HG02852 (cell line): Measurements from ENCODE around the gene PRXL2C.
A peak's percentile ranks its signal among the peaks of the same experiment; 100 is the strongest.
"Not testable (repeated sequence)": the region's sequence is repeated elsewhere in the genome, so short reads cannot be mapped to it uniquely, and the experiment has no call there.

Experiments used
- ATAC-seq: cut with Tn5 transposase; IDR thresholded peaks from one replicate; pipeline ENCODE4 v1.9.1; 2021; ENCODE audit warnings: mild to moderate bottlenecking, moderate library complexity; ENCODE audit not compliant: unreplicated experiment

The PRXL2C gene, protein sequence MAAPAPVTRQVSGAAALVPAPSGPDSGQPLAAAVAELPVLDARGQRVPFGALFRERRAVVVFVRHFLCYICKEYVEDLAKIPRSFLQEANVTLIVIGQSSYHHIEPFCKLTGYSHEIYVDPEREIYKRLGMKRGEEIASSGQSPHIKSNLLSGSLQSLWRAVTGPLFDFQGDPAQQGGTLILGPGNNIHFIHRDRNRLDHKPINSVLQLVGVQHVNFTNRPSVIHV

GRCh38 chr9:96655198-96655851, at the start of gene PRXL2C:
Gene PRXL2C, minus strand, starts transcription at chr9:96655317. Its CDS starts 36 bp downstream, at chr9:96655281.
- peak; percentile 78 for ATAC-seq

DNA sequence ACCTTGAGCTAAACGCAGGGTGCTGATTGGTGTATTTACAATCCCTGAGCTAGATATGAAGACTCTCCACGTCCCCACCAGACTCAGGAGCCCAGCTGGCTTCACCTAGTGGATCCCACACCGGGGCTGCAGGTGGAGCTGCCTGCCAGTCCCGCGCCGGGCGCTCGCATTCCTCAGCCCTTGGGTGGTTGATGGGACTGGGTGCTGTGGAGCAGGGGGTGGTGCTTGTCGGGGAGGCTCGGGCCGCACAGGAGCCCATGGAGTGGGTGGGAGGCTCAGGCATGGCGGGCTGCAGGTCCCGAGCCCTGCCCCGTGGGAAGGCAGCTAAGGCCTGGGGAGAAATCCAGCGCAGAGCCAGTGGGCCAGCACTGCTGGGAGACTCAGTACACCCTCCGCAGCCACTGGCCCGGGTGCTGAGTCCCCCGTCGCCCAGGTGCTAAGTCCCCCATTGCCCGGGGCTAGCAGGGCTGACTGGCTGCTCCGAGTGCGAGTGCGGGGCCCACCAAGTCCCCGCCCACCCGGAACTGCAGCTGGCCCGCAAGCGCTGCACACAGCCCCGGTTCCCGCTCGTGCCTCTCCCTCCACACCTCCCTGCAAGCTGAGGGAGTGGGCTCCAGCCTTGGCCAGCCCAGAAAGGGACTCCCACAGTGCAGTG, 45.7 kb upstream of the PRXL2C start:
- ATAC-seq: not testable (repeated sequence)

DNA sequence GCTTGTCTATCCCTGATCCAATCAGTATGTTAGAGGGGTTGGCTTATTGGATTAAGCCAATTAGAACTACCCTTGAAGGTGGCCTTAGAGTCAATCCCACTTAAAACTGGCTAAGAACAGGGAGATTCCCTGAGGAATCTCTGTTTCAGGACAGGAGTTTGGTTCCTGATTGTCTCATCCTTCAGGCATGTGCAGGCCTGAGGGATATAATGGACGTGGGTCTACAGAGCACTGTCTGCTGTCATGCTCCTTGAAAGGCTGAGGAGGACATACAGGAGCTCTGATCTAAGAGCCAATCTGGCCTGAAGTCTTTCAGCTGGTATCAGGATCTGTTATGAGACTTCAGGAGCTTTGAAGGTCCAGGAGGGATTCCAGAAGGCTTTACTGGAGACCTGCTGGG, 36.2 kb upstream of the PRXL2C start:
- no peak for ATAC-seq

- no peak for ATAC-seq
Measured at GRCh38 chr9:96688745-96689464, 33.8 kb upstream of the PRXL2C start.

DNA sequence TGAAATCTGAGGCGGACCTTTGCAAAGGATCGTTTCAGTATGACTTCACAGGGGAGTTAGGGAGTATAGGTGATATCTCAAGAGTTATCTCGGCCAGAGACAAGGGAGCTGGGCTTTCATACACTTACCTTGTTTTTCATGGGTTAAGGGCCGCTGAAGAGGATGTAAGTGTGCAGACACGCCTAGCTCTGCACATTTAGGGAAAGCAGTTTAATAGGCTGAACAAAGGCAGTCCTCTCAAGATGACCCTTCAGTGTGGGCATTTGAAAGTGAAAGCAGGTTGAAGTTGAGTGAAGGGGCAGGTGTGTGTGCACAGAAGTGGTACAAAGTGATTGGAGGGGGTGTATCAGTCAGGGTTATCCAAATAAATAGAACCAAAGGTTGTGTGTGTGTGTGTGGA, 33.1 kb upstream of the PRXL2C start:
- ATAC-seq: no peak

- ATAC-seq: no peak
Measured at GRCh38 chr9:96686638-96687335, 31.7 kb upstream of the PRXL2C start.

DNA sequence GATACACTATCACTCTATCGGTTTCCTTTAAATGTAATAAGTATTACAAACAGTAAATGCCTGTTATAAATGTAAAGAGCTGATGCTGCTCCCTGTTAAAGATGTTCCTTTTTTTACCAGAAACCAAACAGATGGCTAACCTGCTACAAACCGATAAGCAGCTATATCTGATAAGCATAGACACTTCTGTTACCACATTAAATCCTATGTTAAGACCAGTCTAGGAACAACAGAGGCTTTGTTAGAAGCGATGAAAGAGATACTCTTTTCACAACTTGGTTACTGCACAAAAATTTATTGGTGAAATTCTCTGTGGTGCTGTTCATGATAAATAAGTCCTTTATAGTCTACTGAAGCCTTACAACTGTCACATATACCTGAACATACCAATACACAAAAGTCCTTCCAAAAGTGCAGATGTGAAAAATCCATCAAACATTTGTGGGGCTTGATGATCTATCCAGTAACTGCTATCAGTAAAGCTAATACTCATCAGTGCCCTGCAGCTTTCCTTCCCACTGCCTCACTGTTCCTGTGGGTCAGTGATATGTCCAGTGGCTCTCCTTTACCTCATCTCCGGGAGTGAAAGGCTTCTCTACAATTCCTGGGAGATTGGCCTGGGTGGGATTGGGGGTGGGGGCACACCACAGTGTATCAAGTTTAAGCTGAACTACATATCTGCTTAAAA, 25.8 kb upstream of the PRXL2C start:
- ATAC-seq: no peak

DNA sequence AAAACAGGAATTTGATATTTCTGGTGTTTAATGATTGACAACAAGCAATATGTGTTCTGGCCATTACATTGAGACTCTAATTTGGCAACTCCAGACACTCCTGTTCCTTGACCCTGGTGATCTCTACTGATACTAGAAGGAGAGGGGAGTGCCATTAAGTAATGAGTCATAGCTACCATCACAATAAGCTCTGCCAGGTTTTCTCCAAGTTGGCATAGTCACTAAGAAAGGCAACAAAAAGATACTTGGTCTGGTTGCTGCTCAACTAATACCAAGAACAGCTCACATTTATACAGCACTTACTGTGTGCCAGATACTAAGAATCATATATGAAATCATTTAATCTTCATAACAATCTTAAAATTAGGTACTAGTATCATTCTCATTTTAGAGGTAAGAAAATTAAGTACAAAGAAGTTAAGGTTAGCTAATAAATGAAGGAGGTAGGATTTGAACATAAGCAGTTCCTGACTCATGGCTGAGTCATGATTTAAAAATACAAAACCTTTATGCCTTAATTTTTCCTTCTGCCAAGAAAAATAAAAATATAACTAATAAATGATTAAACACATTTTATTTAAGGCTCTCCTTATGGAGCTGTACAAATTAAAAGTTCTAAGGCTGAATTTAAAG, 19.9 kb upstream of the PRXL2C start:
- ATAC-seq: no peak

- ATAC-seq: not testable (repeated sequence)
Measured at GRCh38 chr9:96673786-96674185, 18.7 kb upstream of the PRXL2C start.

GRCh38 chr9:96668868-96669534, 13.9 kb upstream of the PRXL2C start:
- no peak for ATAC-seq

GRCh38 chr9:96667363-96667728, 12.2 kb upstream of the PRXL2C start:
- no peak for ATAC-seq

GRCh38 chr9:96666653-96667362, 11.7 kb upstream of the PRXL2C start:
- ATAC-seq: peak; percentile 50

DNA sequence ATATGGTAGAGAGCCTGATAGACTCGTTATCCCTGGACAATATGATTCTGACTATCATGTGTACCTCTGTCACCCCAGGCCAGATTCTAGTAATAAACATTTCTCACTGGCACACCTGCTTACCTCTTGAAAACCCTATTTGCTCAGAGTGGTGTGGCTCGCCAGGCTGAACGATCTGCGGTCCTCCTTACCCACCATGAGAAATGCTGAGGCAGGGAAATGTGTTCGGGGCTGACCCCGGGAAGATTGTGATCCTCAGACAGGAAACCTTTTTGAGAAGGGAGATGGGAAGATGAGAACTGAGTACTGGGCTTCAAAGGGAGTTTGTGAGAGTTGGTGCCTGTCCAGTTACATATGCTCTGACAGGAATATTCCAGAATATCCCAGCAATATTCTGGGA, 10.7 kb upstream of the PRXL2C start:
- ATAC-seq: no peak

DNA sequence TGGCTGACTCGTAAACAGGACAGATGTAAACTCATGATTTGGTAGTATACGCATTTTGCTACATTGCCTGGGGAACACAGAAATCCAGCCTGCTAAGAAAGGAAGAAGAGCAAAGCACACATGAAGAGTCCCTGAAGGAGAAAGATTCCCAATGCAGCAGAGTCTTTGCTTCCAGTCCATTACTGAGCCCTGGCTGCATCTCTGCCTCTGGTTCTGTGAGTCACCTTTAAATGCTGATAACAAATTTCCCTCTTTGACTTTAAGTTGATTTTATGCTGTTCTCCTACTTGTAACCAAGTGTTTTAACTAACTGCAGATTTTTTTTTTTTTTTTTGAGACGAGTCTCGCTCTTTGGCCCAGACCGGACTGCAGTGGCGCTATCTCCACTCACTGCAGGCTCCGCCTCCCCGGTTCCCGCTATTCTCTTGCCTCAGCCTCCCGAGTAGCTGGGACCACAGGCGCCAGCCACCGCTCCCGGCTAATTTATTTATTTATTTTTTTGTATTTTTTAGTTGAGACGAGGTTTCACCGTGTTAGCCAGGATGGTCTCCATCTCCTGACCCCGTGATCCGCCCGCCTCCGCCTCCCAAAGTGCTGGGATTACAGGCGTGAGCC, 8.5 kb upstream of the PRXL2C start:
- ATAC-seq: no peak

GRCh38 chr9:96661711-96662110, 6.6 kb upstream of the PRXL2C start:
- no peak for ATAC-seq

DNA sequence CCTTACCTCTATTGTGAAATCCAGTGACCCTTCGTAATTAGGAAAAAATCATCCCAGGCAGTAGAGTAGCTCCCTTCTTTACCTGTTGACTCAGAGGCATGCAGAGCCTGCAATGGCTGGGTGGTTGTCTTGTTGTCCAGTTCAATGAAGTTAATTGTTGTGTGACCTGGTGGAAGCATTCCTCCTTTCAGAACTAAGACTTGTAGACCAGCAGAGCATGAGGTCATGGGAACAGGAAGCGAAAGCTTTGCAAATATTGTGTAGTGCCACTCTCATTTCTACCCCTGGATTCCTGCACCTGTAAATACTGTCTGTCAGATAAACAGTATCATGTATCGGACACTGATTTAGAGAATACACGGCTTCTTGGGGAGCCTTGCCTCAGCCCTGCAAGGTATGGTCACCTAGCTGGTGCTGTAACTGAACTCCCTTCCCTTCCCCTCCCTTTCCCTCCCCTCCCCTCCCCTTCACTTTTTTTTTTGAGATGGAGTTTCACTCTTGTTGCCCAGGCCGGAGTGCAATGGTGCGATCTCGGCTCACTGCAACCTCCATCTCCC, 5.7 kb upstream of the PRXL2C start:
- no peak for ATAC-seq

- peak; percentile 59 for ATAC-seq
Measured at GRCh38 chr9:96654450-96655197, 493 bp downstream of the PRXL2C start.
